ENCODE data around the gene SAV1.
"Not testable (repeated sequence)": the region's sequence is repeated elsewhere in the genome, so short reads cannot be mapped to it uniquely, and the experiment has no call there.

SAV1 gene

GRCh38 chr14:50667996-50668825 lies at the start of gene SAV1:
SAV1 (minus strand) TSS chr14:50668306; CDS start chr14:50667967, 339 bp downstream.
- DNase-seq = peak; percentile 64

- DNase-seq = no peak
Observed at GRCh38 chr14:50717811-50718210, 49.7 kb upstream of the SAV1 start.

GRCh38 chr14:50714450-50715073 lies 46.5 kb upstream of the SAV1 start:
- DNase-seq = no peak

GRCh38 chr14:50711043-50711442 lies 42.9 kb upstream of the SAV1 start:
- DNase-seq = no peak

- DNase-seq = no peak
Observed at GRCh38 chr14:50705026-50705593, 37.0 kb upstream of the SAV1 start.

GRCh38 chr14:50704454-50705010 lies 36.4 kb upstream of the SAV1 start:
- DNase-seq = no peak

- no peak for DNase-seq
Observed at GRCh38 chr14:50697659-50698290, 29.7 kb upstream of the SAV1 start.

GRCh38 chr14:50694260-50694659 lies 26.2 kb upstream of the SAV1 start:
- not testable (repeated sequence) for DNase-seq

GRCh38 chr14:50688875-50689274 lies 20.8 kb upstream of the SAV1 start:
- no peak for DNase-seq

- no peak for DNase-seq
Observed at GRCh38 chr14:50679674-50680073, 11.6 kb upstream of the SAV1 start.

- DNase-seq = no peak
Observed at GRCh38 chr14:50678163-50678562, 10.1 kb upstream of the SAV1 start.

GRCh38 chr14:50677527-50678063 lies 9.5 kb upstream of the SAV1 start:
- DNase-seq = no peak

- DNase-seq = no peak
Observed at GRCh38 chr14:50676814-50677516, 8.9 kb upstream of the SAV1 start.

- DNase-seq = no peak
Observed at GRCh38 chr14:50675597-50675996, 7.5 kb upstream of the SAV1 start.

GRCh38 chr14:50670866-50671256 lies 2.8 kb upstream of the SAV1 start:
- DNase-seq = no peak

GRCh38 chr14:50670196-50670865 lies 2.2 kb upstream of the SAV1 start:
- DNase-seq = no peak

- no peak for DNase-seq
Observed at GRCh38 chr14:50669441-50669986, 1.4 kb upstream of the SAV1 start.

- no peak for DNase-seq
Observed at GRCh38 chr14:50668826-50669143, 679 bp upstream of the SAV1 start.

- DNase-seq = no peak
Observed at GRCh38 chr14:50667684-50667995, 466 bp downstream of the SAV1 start.

GRCh38 chr14:50666772-50667683 lies 1.1 kb downstream of the SAV1 start:
- DNase-seq = peak; percentile 31

- DNase-seq = not testable (repeated sequence)
Observed at GRCh38 chr14:50665300-50665699, 2.8 kb downstream of the SAV1 start.

All from stimulated activated CD4-positive, alpha-beta T cell treated with anti-CD3 and anti-CD28 coated beads, Interleukin-15, amount 100 ng/mL, for 24 hours (primary cell).